T-cell (primary cell): Measurements from ENCODE around the gene BLMH. TPM values are rescaled to one million over a fixed set of nuclear protein-coding genes. Genes with fewer than 3 reads are reported as not detected.
"Not testable (repeated sequence)": the region's sequence is repeated elsewhere in the genome, so short reads cannot be mapped to it uniquely, and the experiment has no call there.

Source experiments
- ATAC-seq, 4 experiments: fragments of 200-7000 bp in 3 of 4; fragments of 150-1000 bp in 1 of 4; cut with Tn5 transposase; replicated peaks in 1 of 4; 1 replicate in 3 of 4; 2 replicates in 1 of 4; pipeline ENCODE4 v1.10.0; 2021; ENCODE audit warnings: moderate library complexity in 3 of 4, mild to moderate bottlenecking in 2 of 4, moderate number of reproducible peaks in 1 of 4
- CTCF ChIA-PET, 2 donors: fragments of 300-600 bp; sonication (Branson Sonifier 250); formaldehyde crosslinking; loops; one replicate each; lab custom pipeline; 2022; ENCODE audit warnings: antibody characterized with exemption in 2 of 2; lab: Charles Lee
- POLR2A ChIA-PET, 2 donors: fragments of 300-600 bp; sonication (Branson Sonifier 250); formaldehyde crosslinking; loops; one replicate each; lab custom pipeline; 2022; ENCODE audit warnings: antibody characterized with exemption in 2 of 2; lab: Charles Lee
- DNase-seq, 35 experiments: peaks; one replicate each; pipeline versions ENCODE4 v3.0.0 to v3.0.0-alpha.2; 2013 to 2023
- H3K27ac ChIP-seq: one replicate; pipeline ENCODE4 v1.5.1; 2013; ENCODE audit warnings: low read length
- H3K27me3 ChIP-seq, 2 experiments: replicated peaks in 1 of 2; 1 replicate in 1 of 2; 2 replicates in 1 of 2; pipeline versions ENCODE4 v1.6.1 to v1.7.0; 2013; ENCODE audit warnings: low read length in 1 of 2, mixed read lengths in 1 of 2; ENCODE audit not compliant: control insufficient read depth in 2 of 2, insufficient read depth in 2 of 2; ENCODE audit errors: extremely low read depth in 1 of 2
- H3K36me3 ChIP-seq, 2 donors: 1 replicate in 1 of 2; 2 replicates in 1 of 2; pipeline versions ENCODE4 v1.6.1 to v1.7.0; 2013; ENCODE audit warnings: low read length in 1 of 2; ENCODE audit not compliant: control insufficient read depth in 2 of 2, insufficient read depth in 1 of 2; ENCODE audit errors: extremely low read depth in 1 of 2
- H3K4me1 ChIP-seq, 2 experiments: 1 replicate in 1 of 2; 2 replicates in 1 of 2; pipeline versions ENCODE4 v1.6.1 to v1.7.0; 2013; ENCODE audit warnings: low read length in 2 of 2, mixed read lengths in 1 of 2; ENCODE audit not compliant: insufficient read depth in 2 of 2, control insufficient read depth in 1 of 2; ENCODE audit errors: extremely low read depth in 1 of 2
- H3K4me3 ChIP-seq, 2 donors: 1 replicate in 1 of 2; 2 replicates in 1 of 2; pipeline versions ENCODE4 v1.5.1 to v1.7.0; 2013; ENCODE audit warnings: mild to moderate bottlenecking in 2 of 2, low read length in 1 of 2, moderate library complexity in 1 of 2; ENCODE audit not compliant: control insufficient read depth in 1 of 2; ENCODE audit errors: extremely low read depth in 1 of 2
- H3K9me3 ChIP-seq: 2 replicates; pipeline ENCODE4 v1.7.0; 2013
- H3K27ac Mint-ChIP-seq, 2 donors: one replicate each; pipeline ENCODE4 v1.8.0; 2020 to 2021; ENCODE audit warnings: mild to moderate bottlenecking in 2 of 2, mixed read lengths in 2 of 2
- H3K27me3 Mint-ChIP-seq, 2 donors: one replicate each; pipeline ENCODE4 v1.8.0; 2021 to 2022; ENCODE audit warnings: mixed read lengths in 2 of 2
- H3K36me3 Mint-ChIP-seq: one replicate; pipeline ENCODE4 v1.8.0; 2021; ENCODE audit warnings: mixed read lengths
- H3K4me1 Mint-ChIP-seq, 3 donors: one replicate each; pipeline ENCODE4 v1.8.0; 2020 to 2022; ENCODE audit warnings: mixed read lengths in 3 of 3, mild to moderate bottlenecking in 1 of 3
- H3K4me3 Mint-ChIP-seq, 3 donors: one replicate each; pipeline ENCODE4 v1.8.0; 2020 to 2022; ENCODE audit warnings: mild to moderate bottlenecking in 3 of 3, mixed read lengths in 3 of 3, moderate library complexity in 3 of 3
- H3K9me3 Mint-ChIP-seq, 3 donors: one replicate each; pipeline ENCODE4 v1.8.0; 2020 to 2022; ENCODE audit warnings: mixed read lengths in 3 of 3
- WGBS: methylation state at CpG from one replicate; pipeline ENCODE4 v1.1.5; 2013; ENCODE audit warnings: missing lambda C conversion rate; ENCODE audit not compliant: insufficient coverage; 5-methylcytosine and 5-hydroxymethylcytosine counted together
- total RNA-seq, 35 experiments: library from RNA in 6 of 35; stranded (reverse) in 6 of 35; fragments of 120-200 nt in 1 of 35; gene quantifications; one replicate each; pipeline versions ENCODE4 v1.2.1 to v1.2.4 and lab custom pipeline; 2013 to 2026

Gene BLMH
- total RNA-seq, 5 donors from 2014 or later (not counting 1 experiment from before 2014, with no cell fraction given): 38.8 to 60.2 (median 47.4) TPM

DNA sequence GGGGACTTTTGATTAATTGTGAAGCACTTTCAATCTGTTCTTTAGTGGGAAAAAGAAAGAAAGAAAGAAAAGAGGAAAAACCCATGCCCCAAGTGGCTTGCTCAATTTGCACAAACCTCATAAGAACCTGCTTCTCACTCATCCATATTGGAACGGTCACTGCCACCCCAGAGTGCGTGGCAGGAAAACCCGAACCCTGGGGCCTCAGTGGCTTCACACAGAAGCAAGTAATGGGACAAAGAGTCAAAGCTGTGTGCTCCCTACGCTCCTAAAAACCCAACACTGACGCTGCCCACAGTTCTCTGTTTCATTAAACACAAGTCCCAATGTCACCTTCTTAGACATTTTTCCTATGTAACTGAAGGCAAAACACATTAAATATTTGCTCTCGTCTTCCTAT, 57.4 kb downstream of the BLMH start:
- H3K9me3 Mint-ChIP-seq: no peaks in the 10 kb centered on the region
- peaks cover 0 to 31% of the 10 kb centered on the region in 2 experiments for H3K4me1 ChIP-seq
- H3K4me1 Mint-ChIP-seq: peaks cover 17 to 33% (median 25%) of the 10 kb centered on the region in 3 donors
- POLR2A ChIA-PET: no interaction called here
- no peak for ATAC-seq
- 91% methylated on average over 4 of the region's 6 CpGs for WGBS
- CTCF ChIA-PET: no interaction called here
- no peaks in the 10 kb centered on the region for H3K9me3 ChIP-seq
- H3K27me3 ChIP-seq: peaks cover 10 to 69% of the 10 kb centered on the region in 2 experiments
- no peak for DNase-seq
- peaks cover 50 to 72% of the 10 kb centered on the region in 2 donors for H3K27me3 Mint-ChIP-seq
- H3K27ac ChIP-seq: no peak overlapping the region
- H3K4me3 Mint-ChIP-seq: peak overlapping the region in 1 of 3 donors; percentile 80
- no peak overlapping the region for H3K4me3 ChIP-seq
- no peaks in the 10 kb centered on the region for H3K36me3 ChIP-seq
- no peaks in the 10 kb centered on the region for H3K36me3 Mint-ChIP-seq
- no peak overlapping the region for H3K27ac Mint-ChIP-seq

DNA sequence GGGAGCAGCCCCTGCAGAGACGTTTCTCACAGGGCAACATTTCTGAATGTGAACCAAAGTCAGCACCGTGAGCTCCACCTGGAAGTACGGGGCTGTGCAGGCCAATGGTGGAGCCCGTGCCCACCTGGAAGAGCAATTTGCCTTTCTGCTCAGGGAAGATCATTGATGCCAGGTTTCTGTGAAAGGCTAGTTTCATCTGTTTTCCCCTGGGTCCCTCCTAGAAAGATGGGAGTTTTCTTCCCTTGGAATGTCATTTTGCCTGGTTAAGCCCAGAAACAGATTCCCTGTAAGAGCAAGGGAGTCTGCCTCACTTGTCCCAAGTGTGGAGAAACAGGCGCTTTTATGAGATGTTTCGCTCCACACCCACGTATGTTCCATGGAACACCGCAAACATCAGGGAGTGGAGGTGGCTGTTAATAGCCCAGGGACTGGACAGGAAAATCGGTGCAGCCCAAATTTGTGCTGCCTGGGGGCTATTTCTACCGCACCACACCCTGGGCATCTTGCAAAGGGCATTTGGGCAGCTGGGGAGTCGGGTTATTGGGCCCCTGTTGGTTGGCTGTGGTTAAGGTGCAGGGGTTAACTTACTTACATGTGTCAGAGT, 58.8 kb downstream of the BLMH start:
- no peak overlapping the region for H3K4me3 ChIP-seq
- no peak for ATAC-seq
- Mint-ChIP-seq H3K27me3 (peaks cover 48 to 60% of the 10 kb centered on the region in 2 donors), H3K4me3 (no peak overlapping the region), H3K4me1 (peaks cover 6 to 23% (median 18%) of the 10 kb centered on the region in 3 donors), H3K36me3 (no peaks in the 10 kb centered on the region), H3K9me3 (no peaks in the 10 kb centered on the region), H3K27ac (no peak overlapping the region)
- H3K27me3 ChIP-seq: peaks cover 10 to 62% of the 10 kb centered on the region in 2 experiments
- no peak for DNase-seq
- H3K9me3 ChIP-seq: no peaks in the 10 kb centered on the region
- ChIA-PET POLR2A (interaction anchor here in 1 of 2 donors (0.6 kb wide), 1 partner anchor 706 kb away, joined by 12 read pairs; no protein-coding TSS in a partner anchor), CTCF (no interaction called here)
- 75% methylated on average over 11 of the region's 11 CpGs for WGBS
- peaks cover 0 to 26% of the 10 kb centered on the region in 2 experiments for H3K4me1 ChIP-seq
- no peak overlapping the region for H3K27ac ChIP-seq
- no peaks in the 10 kb centered on the region for H3K36me3 ChIP-seq

DNA sequence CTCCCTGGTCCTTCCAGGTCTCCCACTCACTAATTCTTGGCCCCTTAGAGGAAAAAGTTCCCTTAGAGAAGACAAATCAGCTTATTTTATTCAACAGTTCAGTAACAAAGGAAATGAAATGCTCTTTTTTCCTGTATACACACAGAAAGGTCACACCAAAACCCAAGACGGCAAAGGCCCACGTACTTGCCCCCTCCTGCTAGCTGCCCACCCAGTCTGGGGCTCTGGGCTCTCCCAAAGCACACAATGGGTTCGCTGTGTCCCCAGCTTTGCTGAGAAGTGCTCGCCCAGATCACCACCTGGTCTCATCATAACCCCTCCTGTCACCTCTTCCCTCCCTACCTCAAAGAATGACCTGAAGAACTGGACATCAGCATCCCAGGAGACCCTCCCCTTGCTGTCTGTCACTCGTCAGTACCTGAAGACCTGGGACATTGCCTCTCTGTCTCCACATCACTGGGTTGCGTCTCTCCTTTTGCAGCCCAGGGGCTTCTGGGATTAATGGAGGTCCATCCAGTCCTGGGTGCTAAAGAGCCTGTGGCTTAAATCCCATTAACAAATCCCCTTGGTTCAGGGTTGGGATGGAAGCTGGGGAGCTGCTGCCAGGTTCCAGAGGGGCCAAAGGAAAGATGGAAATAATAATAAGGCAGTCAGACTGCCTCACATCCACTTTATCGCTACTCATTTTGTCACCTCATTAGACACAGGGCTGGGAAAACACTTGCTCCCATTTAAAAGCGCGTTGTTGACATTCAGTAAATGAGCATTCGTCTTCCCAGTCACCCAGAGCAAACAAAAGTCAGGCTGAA, 59.5 kb downstream of the BLMH start:
- H3K27me3 Mint-ChIP-seq: peaks cover 41 to 53% of the 10 kb centered on the region in 2 donors
- CTCF ChIA-PET: interaction anchor here in 1 of 2 donors (0.5 kb wide), 1 partner anchor 60 kb away, joined by 4 read pairs; no protein-coding TSS in a partner anchor

DNA sequence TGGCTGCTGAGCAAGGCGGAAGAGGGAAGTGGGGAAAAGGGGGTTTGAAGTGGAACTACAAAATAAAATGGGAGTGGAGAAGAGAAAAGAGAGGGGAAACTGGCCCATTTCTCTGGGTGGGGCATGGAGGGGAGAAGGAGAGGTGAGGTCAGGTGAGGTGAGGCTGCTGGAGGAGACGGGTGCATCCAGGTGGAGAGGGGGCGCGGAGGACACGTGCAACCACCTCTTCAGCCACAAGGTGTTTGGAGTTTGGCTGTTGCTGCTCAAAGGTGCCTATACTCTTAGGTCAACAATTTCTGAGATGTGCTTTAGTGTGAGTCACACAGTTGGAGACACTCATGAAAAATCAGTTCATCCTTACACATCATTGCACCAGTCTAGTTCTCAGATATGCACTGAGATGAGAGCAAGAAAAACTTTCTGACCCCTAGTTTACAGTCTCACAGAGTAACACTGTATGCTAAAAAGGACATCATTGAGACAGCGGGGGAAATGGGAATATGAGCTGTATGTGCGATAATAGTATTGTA, 61.1 kb downstream of the BLMH start:
- WGBS: 90% methylated on average over 4 of the region's 7 CpGs
- Histone ChIP-seq H3K27me3 (peaks cover 7 to 46% of the 10 kb centered on the region in 2 experiments), H3K36me3 (no peaks in the 10 kb centered on the region), H3K27ac (no peak overlapping the region), H3K9me3 (no peaks in the 10 kb centered on the region), H3K4me3 (no peak overlapping the region), H3K4me1 (peaks cover 0 to 7% of the 10 kb centered on the region in 2 experiments)
- Mint-ChIP-seq H3K9me3 (no peaks in the 10 kb centered on the region), H3K27me3 (peaks cover 41 to 47% of the 10 kb centered on the region in 2 donors), H3K4me1 (peaks cover 5 to 8% (median 6%) of the 10 kb centered on the region in 3 donors), H3K36me3 (no peaks in the 10 kb centered on the region), H3K4me3 (no peak overlapping the region), H3K27ac (no peak overlapping the region)
- no peak for ATAC-seq
- DNase-seq: no peak
- ChIA-PET CTCF (no interaction called here), POLR2A (no interaction called here)

More for the DNA sequence above, 59.5 kb downstream of the BLMH start:
- WGBS: 78% methylated on average over 7 of the region's 10 CpGs
- ATAC-seq (no peak), DNase-seq (no peak)
- Mint-ChIP-seq H3K4me1 (peaks cover 6 to 17% (median 13%) of the 10 kb centered on the region in 3 donors), H3K27ac (no peak overlapping the region), H3K36me3 (no peaks in the 10 kb centered on the region), H3K4me3 (no peak overlapping the region), H3K9me3 (no peaks in the 10 kb centered on the region)
- H3K36me3 ChIP-seq: no peaks in the 10 kb centered on the region
- no peak overlapping the region for H3K27ac ChIP-seq
- POLR2A ChIA-PET: no interaction called here
- no peaks in the 10 kb centered on the region for H3K9me3 ChIP-seq
- H3K4me3 ChIP-seq: no peak overlapping the region
- H3K4me1 ChIP-seq: peaks cover 0 to 20% of the 10 kb centered on the region in 2 experiments
- H3K27me3 ChIP-seq: peaks cover 10 to 55% of the 10 kb centered on the region in 2 experiments

DNA sequence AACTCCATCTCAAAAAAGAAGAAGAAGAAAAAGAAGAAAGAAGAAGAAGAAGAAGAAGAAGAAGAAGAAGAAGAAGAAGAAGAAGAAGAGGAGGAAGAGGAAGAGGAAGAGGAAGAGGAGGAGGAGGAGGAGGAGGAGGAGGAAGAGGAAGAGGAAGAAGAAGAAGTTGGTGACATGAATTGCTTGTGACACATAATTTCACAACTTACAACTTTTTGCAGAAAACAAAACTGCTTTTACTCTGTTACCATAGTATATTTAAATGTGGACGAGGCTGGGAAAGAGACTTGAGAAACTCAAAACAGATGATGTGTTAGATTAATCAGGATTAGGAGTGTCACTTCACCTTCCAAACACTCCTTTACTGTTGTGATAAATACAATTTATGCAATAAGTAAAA, 61.7 kb downstream of the BLMH start:
- H3K4me1 ChIP-seq, POLR2A ChIA-PET, H3K9me3 ChIP-seq, H3K27ac Mint-ChIP-seq, DNase-seq, H3K36me3 Mint-ChIP-seq, H3K9me3 Mint-ChIP-seq, H3K36me3 ChIP-seq, H3K27ac ChIP-seq, H3K4me1 Mint-ChIP-seq, H3K4me3 ChIP-seq, H3K4me3 Mint-ChIP-seq, ATAC-seq: not testable (repeated sequence)
- WGBS: no CpG with 5 or more reads among the region's 1 CpG
- CTCF ChIA-PET: interaction anchor here in 1 of 2 donors (0.7 kb wide), 1 partner anchor 192 kb away, joined by 7 read pairs; no protein-coding TSS in a partner anchor
- peaks cover 7 to 39% of the 10 kb centered on the region in 2 experiments for H3K27me3 ChIP-seq
- H3K27me3 Mint-ChIP-seq: peaks cover 40 to 43% of the 10 kb centered on the region in 2 donors

DNA sequence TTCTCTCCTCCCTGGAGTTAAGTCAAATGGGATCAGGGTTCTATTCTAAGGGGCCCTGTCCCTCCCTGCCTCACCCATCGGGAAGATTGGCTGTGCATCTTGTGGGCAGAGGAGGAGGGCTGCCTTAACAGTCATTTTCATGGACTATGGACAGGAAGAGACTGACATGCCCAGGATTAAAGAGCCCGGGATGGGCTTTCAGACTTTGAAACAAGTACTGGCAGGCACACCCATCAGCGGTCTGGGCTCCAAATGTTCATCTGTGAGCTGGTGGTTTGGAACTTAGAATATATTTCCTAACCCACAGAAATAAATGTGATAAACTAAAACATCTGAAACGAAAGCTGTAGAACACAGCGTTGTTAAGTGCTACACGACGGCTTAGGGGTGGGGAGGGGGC, 62.7 kb downstream of the BLMH start:
- H3K4me1 ChIP-seq: no peaks in the 10 kb centered on the region
- no CpG with 5 or more reads among the region's 7 CpGs for WGBS
- H3K36me3 Mint-ChIP-seq: no peaks in the 10 kb centered on the region
- H3K4me1 Mint-ChIP-seq: no peaks in the 10 kb centered on the region
- ChIA-PET POLR2A (no interaction called here), CTCF (no interaction called here)
- no peak overlapping the region for H3K27ac ChIP-seq
- no peak for DNase-seq
- no peak for ATAC-seq
- peaks cover 0 to 35% of the 10 kb centered on the region in 2 experiments for H3K27me3 ChIP-seq
- peaks cover 33 to 34% of the 10 kb centered on the region in 2 donors for H3K27me3 Mint-ChIP-seq
- H3K27ac Mint-ChIP-seq: no peak overlapping the region
- H3K4me3 Mint-ChIP-seq: no peak overlapping the region
- no peak overlapping the region for H3K4me3 ChIP-seq
- no peaks in the 10 kb centered on the region for H3K9me3 ChIP-seq
- H3K36me3 ChIP-seq: no peaks in the 10 kb centered on the region
- H3K9me3 Mint-ChIP-seq: no peaks in the 10 kb centered on the region
